Measurements from ENCODE around the gene PUS1.

PUS1 gene

DNA sequence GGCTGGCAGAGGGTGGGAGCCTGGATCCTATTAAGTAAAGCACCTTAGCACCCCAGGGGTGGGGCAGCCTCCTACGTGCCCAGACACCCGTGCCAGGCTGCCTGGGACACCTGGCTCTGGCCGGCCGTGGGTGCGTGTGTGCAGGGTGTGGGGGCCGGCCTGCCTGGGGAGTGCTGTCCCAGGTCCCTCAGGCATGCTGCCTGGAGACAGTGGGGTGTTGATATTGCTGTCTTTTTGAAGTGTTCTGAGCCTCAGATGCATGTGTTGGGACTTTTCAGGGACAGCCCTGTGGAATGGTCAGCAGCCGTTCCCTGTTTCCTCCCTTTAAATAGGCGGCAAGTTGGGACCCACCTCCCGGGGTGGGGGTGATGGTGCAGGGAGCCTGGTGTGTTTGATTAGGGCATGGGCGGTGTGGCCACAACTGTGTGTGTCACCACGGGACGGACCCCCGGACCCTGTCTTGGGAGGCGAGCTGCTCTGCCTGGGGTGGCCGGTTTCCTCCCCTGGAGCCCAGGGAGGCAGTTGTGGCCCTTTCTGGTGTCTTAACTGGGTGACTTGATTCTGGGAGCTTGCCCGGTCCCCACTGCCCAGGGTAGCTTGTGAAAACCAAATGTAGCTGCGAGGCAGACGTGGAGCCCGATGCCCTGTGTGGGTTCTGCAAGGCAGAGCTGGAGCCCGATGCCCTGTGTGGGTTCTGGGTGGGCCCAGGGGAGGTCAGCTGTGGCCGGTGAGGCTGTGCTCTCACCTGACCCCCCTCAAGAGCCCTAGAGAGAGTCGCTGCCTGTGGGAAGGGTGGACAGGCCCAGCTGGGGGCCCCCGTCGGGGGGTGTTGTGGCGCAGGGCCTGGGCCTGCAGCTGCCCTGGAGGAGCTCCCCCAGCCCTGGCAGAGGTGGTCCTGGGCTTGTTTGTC lies 26.5 kb upstream of the PUS1 start:
- DNase-seq (ENCODE audit: low read depth in 2 of 2), result no peak

DNA sequence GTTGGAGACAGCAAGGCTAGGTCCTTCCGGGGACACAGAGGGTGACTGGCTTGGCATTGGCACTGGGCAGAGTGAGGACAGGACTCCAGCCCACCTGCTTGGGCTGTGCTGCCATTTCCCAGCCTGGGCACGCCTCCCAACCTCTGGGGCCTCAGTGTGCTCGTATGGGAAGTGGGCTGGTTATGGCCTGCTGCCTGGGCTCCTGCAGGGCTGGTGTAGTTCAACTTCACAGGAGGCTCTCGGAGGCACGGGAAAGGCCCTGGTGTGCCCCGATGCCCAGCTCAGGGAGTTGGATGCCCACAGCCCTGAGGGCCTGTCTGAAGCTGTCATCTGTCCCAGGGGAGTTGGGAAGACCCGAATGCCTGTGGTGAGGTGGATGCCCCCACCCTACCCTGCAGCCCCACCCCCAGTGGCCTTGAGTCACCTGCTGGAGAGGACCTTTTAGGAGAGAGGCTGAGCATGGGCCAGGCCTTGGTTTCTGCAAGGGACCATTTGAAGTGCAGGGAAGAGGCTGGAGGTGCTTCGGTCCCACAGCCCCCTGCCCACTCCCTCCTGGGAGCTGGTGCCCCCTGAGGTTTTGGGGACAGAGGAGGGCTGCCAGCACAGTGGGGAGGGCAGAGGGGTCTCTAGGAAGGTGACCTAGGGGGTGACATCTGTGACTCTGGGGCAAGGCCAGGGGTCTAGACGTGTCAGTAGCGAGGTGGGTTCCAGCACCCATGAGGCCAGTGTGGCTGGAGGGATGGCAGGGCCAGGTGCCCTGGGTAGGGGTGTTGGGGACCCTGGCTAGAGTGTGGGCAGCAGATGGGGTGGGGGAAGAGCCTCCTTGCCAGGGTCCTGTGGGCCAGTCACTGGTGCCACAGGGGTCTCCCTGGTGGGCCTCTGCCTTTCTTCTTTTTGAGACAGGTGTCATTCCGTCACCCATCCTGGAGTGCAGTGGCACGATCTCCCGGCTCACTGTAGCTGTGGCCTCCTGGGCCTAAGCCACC lies 25.5 kb upstream of the PUS1 start:
- DNase-seq (ENCODE audit: low read depth in 2 of 2), result no peak

DNA sequence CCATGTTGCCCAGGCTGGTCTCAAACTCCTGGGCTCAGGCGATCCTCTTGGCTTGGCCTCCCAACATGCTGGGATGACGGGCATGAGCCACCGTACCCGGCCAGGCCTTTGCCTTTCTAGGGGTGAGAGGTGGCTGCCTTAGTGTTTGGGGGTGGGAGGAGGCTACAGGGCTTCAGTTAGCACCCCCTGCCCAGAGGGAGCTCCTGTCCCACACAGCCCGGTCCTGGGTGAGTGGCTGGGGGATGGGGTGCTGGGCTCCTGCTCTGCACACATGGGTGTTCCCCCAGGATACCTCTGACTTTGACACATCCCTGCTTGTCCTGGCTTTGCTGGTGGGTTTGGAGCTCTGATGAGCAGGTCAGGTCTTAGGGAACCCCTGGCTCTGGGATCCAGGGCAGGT lies 24.7 kb upstream of the PUS1 start:
- no peak for DNase-seq (ENCODE audit: low read depth in 2 of 2)

DNA sequence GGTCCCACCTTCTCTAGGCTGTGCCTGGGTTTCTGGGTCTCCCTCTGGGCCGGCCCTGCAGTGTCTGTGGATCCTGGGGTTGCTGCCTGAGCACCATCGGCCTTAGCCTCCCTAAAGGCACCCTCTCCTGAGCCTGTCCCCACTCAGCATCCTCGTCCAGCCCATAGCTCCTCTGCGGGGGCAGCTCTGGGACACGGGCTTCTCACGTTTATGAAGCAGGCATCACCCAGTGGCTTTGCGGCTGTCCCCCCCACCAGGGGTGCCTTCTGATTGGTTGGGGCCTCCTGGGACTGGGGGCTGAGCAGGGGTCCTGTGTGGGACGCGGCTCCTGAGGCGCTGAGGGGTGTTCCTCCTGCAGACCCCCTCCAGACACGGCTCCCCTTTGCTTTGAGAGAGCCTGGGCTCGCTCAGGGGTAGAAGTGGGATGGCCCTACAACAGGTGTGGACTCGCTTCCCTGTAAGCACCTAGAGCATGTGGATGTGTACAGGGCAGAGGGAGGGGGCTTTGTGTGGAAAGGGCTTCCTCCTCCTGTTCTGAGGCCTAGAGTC lies 23.9 kb upstream of the PUS1 start:
- no peak for DNase-seq (ENCODE audit: low read depth in 2 of 2)

DNA sequence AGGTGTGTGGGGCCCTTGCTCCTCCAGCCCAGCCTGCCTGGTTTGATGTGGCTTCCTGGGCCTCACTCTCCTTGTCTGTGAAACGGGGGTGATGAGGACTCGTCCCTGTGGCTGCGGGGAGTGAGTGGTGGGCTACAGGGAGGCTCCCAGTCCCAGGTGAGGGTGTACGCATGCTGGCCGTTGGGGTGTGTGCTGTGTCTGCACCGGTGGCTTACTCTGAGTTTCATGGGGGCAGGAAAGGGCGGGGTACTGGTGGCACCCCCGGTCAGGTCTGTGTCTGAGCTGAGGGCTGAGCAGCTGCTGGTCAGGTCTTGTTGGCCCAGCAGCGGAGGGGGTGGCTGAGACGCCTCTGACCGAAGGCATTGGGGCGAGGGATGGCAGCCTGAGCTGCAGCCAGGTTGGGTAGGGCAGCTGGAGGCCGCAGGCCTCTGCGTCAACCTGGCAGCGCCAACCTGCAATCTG lies 23.4 kb upstream of the PUS1 start:
- DNase-seq (ENCODE audit: low read depth in 2 of 2), result no peak

DNA sequence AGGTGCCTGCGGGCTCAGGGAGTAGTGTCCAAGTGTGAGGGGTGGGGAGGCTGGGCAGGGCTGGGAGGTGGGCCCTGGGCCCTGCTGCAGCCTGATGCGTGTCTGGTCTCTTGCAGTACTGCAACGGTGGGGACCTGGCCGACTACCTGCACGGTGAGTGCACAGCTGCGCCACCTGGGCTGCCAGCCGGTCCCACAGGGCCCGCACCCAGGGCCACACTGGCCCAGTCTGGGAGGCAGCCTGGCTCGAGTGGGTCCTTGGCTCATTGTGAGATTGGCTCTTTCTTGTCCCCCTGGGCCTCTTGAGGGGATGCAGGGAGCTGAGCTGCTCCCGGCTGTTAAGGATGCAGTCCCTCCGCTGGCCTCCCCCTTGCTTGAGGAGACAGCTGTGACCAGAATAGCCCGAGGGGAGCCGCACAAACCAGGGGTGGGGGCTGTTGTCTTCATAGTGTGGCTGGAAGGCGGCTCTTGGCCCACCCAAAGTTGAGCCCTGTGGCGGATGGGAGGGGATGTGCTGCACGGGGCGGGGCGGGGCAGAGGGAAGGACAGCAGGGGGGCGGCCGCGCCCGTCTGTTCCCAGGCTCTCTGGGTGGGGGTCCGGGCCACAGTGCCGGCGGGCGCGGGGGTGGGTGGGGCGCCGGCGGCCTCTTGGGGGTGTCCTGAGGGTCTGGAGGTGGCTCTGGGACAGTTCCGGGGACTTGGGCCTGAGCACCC lies 21.5 kb upstream of the PUS1 start:
- DNase-seq (ENCODE audit: low read depth in 2 of 2), result no peak

DNA sequence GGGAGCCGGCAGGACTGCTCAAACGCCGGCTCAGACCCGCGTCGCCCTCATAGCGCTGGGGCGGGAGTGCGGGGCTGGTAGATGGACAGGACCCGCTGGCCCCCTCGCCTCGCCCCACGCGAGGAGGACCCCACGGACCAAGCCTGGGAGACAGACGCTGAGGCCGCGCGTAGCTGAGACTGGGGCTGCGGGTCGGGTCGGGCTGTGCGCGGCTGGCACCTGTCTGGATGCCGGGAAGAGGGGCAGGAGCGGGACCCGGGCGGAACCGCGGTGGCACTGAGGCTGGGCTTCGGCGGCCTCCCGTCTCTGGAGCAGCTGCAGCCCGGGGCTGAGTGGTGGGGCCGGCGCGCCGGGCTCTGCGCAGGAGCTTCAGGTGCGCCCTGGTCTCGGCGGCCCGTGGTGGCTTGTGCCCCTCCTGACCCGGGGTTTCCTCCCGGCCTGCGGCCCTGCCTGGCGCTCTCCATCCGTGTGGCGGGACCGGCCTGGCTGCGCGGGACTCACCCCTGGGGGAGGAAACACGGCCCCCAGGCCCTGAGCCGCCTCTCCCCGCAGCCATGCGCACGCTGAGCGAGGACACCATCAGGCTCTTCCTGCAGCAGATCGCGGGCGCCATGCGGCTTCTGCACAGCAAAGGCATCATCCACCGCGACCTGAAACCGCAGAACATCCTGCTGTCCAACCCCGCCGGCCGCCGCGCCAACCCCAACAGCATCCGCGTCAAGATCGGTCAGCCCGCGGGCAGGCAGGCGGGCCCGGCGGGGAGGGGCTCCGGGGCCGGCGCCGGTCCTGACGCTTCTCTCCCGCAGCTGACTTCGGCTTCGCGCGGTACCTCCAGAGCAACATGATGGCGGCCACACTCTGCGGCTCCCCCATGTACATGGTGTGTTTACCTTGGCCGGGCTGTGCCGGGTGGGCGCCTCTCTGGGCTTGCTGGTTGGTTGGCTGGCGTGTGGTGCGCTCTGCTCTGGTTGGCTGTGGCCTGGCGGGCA lies 20.7 kb upstream of the PUS1 start:
- DNase-seq (ENCODE audit: low read depth in 2 of 2), result no peak

DNA sequence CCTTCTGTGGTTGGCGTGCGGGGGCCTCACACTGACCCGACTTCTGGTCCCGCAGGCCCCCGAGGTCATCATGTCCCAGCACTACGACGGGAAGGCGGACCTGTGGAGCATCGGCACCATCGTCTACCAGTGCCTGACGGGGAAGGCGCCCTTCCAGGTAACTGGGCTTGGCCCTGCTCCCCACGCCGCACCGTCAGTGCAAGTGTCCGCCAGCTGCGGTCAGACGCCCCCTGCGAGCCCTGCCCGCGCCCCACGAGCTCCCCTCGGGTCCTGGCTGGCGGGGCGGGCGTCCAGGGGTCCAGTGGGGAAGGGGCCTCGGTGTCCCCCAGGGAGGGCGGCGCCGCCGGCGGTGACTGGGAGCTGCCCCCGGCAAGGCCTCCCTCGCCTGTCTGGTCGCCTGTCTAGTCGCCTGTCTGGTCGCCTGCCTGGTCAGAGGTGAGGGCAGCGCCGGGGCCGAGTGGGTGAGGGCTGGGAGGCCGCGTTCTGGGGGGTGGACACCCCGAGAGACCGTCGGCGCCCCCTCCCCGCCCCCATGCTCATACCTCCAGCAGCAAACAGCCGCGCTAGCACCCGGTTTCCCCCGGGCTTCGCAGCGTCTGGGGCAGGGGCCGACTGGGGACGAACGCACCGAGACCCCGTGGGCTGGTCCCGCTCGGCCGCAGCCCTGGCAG lies 19.9 kb upstream of the PUS1 start:
- DNase-seq (ENCODE audit: low read depth in 2 of 2), result no peak

DNA sequence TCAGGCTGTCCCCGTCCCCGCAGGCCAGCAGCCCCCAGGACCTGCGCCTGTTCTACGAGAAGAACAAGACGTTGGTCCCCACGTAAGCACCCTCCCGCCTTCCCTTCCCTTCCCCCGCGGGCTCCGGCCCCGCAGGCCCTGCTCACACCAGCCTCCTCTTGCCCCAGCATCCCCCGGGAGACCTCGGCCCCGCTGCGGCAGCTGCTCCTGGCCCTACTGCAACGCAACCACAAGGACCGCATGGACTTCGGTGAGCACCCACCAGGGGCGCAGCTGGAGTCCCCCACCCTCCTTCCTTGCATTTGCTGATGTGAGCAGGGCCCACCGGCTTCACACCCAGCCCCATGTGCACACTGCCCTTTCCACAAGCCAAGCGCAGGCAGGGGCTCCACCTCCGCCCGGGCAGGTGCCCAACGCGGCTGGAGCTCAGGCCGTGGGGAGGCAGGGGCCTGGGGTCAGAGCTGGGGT lies 19.3 kb upstream of the PUS1 start:
- DNase-seq (ENCODE audit: low read depth in 2 of 2), result no peak

DNA sequence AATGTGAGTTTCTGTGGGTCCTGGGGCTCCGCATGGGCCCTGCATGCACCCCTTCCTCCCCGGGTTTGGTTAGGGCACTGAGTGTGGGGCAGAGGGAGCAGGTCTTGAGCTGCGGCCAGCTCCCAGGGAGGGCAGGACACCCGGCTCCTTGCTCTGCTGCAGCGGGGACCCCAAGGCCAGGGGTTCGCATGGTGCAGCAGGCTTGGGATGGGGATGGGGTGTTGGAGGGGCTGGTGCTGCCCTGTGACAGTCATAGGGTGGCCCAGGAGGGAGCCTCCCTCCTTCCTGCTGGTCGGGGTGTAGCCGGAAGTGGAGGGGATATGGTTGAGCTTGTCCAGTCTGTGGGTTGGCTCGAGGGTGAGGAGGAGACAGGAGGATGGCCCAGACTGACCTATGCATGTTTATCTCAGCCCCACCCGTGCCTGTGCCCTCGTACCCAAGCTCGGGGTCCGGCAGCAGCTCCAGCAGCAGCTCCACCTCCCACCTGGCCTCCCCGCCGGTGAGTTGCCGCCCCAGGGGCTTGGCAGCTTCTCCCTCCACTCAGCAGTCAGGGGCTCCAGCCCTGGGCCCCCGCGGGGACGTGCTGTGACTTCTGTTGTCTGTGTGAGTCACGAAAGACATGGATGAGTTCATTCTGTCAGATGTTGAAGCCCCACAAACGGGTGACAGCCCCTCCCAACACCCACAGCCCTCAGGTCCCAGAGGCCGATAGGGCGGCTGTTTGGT lies 18.6 kb upstream of the PUS1 start:
- no peak for DNase-seq (ENCODE audit: low read depth in 2 of 2)

DNA sequence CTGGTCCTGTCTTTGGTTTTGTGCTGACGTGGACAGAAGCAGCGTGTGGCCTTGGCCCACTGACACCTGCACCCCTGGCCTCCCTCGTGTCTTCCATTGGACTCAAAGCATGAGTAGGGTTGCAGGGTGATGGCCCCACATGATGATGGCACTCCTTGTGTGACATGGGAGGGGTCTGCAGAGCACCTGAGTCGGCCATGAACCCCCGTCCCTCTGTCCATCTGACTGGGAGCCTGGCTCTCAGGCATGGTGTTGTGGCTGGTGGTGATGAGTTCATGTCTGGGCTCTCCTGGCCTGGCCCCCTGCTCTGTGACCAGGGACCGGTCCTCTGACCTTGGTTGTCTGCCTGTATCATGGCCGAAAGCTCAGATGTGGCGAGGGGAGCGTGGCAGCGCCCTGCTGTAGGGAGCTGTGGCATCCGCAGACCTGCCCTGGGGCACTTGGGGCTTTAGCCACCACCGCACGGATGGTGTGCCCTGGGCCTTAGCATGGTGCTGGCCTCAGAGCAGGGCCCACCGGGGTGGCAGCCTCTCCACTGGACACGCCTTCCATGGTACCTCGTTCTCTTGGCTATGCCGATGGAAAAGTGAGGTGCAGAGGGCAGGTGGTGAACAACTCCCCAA lies 17.9 kb upstream of the PUS1 start:
- no peak for DNase-seq (ENCODE audit: low read depth in 2 of 2)

DNA sequence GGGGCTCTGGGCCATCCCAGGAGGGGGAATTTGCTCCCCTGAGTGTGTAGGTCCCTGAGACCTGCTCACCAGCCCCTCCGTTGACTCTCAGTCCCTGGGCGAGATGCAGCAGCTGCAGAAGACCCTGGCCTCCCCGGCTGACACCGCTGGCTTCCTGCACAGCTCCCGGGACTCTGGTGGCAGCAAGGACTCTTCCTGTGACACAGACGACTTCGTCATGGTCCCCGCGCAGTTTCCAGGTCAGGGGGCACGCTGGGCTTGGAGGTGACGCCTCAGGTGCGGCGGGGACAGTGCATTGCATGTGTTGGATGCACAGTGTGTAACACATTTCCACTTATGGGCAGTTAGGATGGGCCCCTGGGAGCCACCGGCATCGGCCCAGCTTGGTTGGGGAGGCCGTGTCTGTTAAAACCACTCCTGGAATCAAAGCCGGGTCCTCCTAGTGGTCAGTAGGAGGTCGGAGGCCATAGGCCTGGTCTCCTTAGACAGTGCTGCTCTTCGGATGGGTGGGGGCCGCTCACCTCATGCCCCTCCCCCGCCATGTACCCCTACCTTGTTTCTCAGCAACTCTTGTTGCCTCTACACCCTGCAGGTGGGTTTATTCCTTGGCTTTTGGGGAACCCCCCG lies 17.1 kb upstream of the PUS1 start:
- no peak for DNase-seq (ENCODE audit: low read depth in 2 of 2)

DNA sequence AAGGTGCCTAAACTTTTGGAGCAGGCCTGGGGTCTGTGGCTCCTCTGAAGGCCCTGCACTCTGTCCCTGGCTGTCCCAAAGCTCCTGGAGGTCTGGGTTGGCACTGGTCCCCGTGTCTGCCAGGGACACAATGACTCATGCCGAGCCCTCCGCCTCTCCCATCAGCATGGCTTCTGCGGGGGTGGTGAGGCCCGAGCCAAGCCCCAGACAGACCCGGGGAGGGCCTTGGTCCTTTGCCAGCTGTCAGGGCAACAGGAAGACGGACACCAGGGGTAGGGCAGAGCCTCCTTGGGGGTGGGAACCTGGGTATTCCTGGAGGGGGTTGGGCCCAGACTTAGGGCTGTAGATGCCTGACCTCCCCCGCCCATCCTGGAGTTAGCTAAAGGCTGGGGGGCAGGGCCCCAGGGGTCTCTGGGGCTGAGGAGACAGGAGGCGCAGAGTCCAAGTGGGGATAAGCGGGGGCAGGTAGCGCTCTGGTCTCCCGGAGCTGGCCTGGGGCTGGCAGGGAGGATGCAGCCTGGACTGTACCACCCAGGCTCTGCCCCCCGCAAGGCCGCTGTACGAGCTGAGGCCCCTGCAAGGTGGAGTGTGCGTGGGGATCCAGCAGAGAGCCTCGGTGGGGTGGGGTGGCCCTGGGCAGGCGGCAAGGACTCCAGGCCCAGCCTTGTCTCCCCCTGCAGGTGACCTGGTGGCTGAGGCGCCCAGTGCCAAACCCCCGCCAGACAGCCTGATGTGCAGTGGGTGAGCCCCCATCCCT lies 16.4 kb upstream of the PUS1 start:
- DNase-seq (ENCODE audit: low read depth in 2 of 2), result no peak

DNA sequence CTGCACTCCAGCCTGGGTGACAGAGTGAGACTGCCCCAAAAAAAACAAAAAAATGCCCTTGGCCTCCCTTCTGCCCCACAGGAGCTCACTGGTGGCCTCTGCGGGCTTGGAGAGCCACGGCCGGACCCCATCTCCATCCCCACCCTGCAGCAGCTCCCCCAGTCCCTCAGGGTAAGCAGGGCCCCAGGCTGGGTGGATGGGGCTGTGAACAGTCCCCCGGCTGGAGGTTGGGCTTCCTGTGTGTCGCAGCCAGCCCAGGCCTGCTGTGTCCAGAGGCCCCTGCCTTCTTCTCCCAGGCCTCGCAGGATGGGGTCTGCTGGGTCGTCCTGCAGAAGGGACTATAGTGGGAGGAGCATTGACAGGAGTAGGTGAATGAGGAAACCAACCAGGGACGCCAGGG lies 15.4 kb upstream of the PUS1 start:
- no peak for DNase-seq (ENCODE audit: low read depth in 2 of 2)

DNA sequence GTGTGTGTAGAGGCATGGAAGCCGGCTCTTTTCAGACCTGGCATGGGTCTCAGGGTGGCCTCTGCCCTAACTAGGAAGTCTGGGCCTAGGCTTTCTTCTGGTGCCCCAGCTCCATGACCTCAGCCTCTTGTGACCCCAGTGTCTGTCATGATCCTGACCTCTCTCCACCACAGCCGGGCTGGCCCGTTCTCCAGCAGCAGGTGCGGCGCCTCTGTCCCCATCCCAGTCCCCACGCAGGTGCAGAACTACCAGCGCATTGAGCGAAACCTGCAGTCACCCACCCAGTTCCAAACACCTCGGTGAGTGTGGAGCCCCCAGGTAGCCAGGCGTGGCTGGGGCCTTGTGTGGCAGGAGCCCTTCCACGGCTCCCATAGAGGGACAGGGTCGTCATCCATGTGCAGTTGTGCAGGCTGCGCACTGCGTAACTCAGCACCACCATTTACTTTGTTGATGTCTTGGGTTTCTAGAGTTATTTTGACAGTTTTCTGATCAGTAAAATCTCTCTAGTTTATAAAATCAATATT lies 14.8 kb upstream of the PUS1 start:
- no peak for DNase-seq (ENCODE audit: low read depth in 2 of 2)

DNA sequence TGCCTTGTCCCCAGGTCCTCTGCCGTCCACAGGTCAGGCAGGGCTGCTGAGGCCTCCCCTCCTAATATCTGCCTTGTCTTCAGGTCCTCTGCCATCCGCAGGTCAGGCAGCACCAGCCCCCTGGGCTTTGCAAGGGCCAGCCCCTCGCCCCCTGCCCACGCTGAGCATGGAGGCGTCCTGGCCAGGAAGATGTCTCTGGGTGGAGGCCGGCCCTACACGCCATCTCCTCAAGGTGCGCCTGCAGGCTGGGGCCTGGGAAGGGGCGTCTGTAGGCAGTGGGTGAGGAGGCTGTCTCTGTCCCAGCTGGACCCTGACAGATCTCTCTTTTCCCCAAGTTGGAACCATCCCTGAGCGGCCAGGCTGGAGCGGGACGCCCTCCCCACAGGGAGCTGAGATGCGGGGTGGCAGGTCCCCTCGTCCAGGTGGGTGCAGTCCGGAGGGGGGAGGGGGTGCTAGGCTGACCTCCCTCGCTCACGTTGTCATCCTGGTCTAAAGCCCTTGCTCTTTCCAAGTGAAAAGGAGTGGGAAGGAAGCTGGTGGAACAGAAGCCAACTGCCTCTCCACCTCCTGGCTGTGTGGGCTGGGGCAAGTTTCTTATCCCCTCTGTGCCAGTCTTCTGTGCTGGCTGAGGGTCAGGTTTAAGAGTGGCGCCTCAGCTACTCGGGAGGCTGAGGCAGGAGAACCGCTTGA lies 13.9 kb upstream of the PUS1 start:
- DNase-seq (ENCODE audit: low read depth in 2 of 2), result no peak
